Right lobe of liver (tissue), 4 donors: ENCODE results near the gene CAPZB.

Source experiments
- POLR2A ChIP-seq: fragments of 450-650 bp; IDR thresholded peaks from one replicate; pipeline ENCODE4 v1.6.1; 2017; ENCODE audit warnings: antibody characterized with exemption, mild to moderate bottlenecking
- TF ChIP-seq, protein P1 (sequence below), 4 donors: fragments of 200-600 bp in 3 of 4; fragments of 450-650 bp in 1 of 4; IDR thresholded peaks; one replicate each; pipeline versions ENCODE4 v1.5.1 to v1.8.0; 2016 to 2022; ENCODE audit warnings: antibody characterized with exemption in 4 of 4, mild to moderate bottlenecking in 2 of 4
- donor health status: DM: no; HTN: no; CAD: no.
- donor health status: DM: no; HTN: no; CAD: no.
- donor health status: DM: no; HTN: yes; CAD: no.

- TF ChIP-seq, protein P1, sequence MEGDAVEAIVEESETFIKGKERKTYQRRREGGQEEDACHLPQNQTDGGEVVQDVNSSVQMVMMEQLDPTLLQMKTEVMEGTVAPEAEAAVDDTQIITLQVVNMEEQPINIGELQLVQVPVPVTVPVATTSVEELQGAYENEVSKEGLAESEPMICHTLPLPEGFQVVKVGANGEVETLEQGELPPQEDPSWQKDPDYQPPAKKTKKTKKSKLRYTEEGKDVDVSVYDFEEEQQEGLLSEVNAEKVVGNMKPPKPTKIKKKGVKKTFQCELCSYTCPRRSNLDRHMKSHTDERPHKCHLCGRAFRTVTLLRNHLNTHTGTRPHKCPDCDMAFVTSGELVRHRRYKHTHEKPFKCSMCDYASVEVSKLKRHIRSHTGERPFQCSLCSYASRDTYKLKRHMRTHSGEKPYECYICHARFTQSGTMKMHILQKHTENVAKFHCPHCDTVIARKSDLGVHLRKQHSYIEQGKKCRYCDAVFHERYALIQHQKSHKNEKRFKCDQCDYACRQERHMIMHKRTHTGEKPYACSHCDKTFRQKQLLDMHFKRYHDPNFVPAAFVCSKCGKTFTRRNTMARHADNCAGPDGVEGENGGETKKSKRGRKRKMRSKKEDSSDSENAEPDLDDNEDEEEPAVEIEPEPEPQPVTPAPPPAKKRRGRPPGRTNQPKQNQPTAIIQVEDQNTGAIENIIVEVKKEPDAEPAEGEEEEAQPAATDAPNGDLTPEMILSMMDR (IDR thresholded peaks at IDR 0.05) = no peak
- TF ChIP-seq POLR2A = no peak
Observed at GRCh38 chr1:19342062-19342750, 143.1 kb downstream of the CAPZB start.
